H4 (cell line): Measurements from ENCODE around the gene SFMBT1. TPM values are rescaled to one million over a fixed set of nuclear protein-coding genes. Genes with fewer than 3 reads are reported as not detected.
"Not testable (repeated sequence)": the region's sequence is repeated elsewhere in the genome, so short reads cannot be mapped to it uniquely, and the experiment has no call there.

ENCODE experiments used
- DNase-seq: peaks from one replicate; pipeline ENCODE4 v3.0.0-alpha.2; 2015; ENCODE audit warnings: low spot score
- total RNA-seq: library from RNA; depleted of rRNA; stranded (reverse); fragments of >200 nt; shearing (Covaris generic); gene quantifications from 2 replicates; pipeline ENCODE4 v1.2.3, GENCODE V29; 2014

Gene SFMBT1
- total RNA-seq, 1 experiment from 2014 or later: 8.0 TPM

GRCh38 chr3:53038679-53039375 lies 7.0 kb downstream of the SFMBT1 start:
- no peak for DNase-seq

- DNase-seq: no peak
Measured at GRCh38 chr3:53035825-53036619, 9.9 kb downstream of the SFMBT1 start.

GRCh38 chr3:53035018-53035417 lies 10.9 kb downstream of the SFMBT1 start:
- DNase-seq: not testable (repeated sequence)

GRCh38 chr3:53034411-53034810 lies 11.5 kb downstream of the SFMBT1 start:
- DNase-seq: not testable (repeated sequence)

- DNase-seq: no peak
Measured at GRCh38 chr3:53032609-53033008, 13.3 kb downstream of the SFMBT1 start.

DNA sequence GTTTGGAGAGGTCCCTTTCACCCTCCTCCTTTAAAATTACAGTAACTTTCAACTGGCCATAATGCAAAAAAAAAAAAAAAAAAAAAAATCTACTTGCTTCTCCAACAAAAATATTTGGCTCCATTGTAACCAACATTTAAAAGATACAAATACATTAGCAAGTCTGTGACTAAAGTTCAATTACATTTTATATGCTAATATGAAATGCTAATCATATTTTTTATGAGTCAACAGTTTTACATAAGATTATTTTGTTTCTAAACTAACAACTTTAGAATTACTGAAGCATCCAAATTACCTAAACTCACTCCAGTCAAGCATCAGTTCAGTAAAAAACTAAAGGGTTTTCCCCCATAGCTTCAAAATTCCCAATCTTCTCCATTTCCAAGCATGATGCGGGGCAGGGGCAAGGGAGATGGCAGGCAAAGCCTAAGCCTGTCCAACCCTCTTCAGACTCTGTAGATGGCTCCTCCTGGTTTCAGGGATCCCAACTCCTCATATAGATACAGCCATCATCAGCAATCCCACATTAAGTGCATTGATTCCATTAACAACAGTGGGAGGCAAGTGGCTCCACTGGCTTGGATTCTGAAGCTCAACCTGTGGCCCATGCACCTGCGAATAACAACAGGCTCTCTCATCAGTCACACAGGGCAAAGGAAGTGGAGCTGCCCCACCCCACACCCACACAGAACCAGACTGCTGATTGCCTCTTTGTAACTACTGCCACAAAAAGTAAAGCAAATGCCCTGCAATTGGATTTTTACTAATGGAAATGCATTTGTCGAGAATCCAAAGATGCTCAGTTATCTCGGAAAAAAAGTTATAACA lies 15.0 kb downstream of the SFMBT1 start:
- no peak for DNase-seq

DNA sequence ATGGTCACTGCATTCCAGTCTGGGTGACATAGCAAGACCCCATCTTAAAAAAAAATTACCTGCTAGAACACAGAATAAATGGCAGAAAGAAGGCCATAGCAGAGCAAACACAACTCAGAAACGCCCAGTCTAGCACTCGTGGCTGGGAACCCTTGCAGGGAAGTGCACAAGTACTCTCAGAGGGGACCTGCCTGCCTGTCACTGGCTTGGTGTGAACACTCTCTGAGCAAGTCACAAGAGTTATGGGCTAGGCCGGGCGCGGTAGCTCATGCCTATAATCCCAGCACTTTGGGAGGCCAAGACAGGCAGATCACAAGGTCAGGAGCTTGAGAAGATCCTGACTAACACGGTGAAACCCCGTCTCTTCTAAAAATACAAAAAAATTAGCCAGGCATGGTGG lies 17.2 kb downstream of the SFMBT1 start:
- DNase-seq: no peak

DNA sequence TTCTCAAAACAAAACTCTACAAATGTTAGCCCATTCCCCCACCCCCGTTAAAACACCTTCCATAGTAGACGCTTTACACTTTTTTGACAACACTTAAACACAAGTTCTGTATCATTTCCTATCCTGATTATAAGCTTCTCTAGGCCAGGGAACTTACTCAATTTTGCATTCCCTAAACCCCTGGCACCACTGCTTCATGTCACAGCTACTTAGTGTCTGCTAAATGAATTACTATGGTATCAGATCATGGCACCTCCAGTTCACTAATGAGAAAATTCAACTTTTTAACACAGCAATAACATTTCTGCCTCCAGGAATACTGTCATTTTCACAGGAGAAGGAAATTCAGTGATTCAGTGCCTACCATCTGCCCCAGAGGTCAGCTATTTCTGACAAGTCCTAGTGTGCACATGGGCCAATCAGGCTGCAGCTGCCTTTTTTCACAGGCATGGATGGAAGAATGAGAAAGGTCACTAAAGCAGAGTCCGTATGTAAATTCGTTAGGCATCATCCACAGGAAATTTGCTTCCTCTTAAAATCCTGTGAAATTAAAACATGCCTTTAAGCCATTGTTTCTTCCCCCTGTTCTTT lies 18.5 kb downstream of the SFMBT1 start:
- DNase-seq: no peak

DNA sequence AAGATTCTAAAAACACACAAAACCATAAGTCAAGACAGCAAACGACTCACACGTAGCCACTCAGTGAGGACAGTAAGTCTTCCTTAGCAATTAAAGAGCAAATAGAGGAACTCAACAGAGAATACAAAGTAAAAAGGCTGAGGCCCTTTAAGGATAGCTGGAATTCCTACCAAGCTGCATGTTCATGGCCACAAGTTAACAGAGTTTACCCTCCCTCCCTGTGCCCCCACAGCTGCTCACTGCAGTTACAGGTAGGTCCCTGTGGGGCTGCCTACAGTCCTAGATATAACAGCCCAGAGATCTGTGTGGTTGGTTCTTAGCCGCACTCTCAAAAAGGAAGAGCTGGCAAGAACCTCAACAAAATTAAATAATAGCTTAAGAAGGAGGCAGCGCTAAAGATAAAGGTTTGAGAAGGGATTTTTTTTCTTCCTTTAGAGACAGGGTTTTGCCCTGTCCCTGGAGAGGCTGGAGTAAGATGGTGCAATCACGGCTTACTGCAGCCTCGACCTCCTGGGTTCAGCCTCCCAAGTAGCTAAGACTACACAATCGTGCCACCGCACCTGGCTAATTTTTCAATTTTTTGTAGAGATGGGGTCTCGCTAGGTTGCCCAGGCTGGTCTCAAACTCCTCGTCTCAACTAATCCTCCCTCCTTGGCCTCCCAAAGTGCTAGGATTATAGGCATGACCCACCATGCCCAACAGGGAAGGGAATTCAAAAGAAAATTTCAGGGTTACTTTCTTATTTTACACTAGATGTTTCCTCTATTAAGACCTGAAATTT lies 19.3 kb downstream of the SFMBT1 start:
- DNase-seq: no peak

GRCh38 chr3:53024315-53024714 lies 21.6 kb downstream of the SFMBT1 start:
- no peak for DNase-seq

DNA sequence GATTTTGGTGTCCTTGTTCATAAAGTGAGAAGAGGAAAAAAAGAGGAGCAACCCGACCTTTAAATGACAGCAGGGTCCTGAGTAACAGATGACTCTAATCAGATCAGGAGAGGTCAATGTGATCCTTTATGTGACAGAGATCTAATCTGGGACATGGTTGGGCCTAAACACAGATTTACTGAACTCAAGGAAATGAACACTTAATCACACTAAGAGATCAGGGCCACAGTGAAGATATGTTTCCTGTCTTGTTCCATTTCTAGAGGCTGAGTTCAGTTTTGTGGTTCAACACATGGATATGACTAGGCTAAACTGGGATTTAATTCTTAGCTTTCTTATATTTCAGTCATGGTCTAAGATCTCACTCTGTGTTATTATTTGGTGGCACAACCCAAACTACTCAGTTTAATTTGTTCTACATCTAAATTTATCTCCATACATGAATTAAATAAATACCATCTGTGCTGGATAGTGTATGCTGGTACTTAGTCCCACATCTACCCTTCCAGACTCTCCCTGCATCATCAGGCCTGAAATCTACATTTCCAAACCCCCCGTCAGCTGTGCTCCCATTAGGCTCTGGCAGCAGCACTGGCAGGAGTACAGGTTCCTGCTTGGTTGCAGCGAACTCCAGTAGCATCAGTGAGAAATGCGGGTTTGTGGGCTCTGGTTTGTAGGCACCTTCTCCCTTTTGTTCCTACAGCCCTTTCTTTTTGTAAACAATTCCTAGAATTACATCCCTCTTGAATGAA lies 22.6 kb downstream of the SFMBT1 start:
- DNase-seq: no peak

- DNase-seq: no peak
Measured at GRCh38 chr3:53022647-53023046, 23.2 kb downstream of the SFMBT1 start.

DNA sequence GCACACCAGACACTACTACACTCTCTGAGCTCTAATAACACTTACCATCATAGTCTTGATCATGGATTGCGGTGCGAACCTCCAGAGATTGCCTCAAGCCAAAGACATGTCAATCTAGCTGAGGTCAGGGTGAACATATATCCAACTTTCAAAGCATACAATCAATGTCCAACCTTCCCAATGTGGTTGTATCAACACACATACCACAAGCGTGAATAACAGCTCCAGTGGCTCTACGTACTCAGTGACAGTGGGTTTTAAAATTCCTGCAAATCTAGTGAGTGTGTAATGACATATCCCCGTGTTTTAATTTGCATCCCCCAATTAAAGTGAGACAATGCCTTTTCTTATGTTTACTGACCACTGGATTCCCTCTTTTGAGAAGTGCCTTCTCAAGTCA lies 29.6 kb downstream of the SFMBT1 start:
- DNase-seq: no peak

DNA sequence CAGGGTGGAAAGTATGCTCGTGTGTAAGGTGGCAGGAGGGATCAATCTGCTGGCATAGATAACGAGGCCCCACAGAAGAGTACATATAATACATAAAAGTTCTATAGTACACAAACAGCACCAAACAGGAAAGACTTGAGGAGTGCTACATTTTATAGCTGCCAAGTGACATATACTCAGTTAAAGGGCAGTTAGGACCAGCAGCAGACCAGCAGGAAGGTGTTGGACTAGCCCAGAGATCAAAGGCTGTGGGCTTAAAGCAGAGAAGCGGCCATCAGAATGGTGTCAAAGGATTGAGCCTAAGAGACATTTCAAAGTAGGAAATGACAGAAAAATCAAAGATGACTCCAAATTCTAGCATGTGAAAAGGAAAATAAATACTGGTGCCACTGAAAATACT lies 34.5 kb downstream of the SFMBT1 start:
- no peak for DNase-seq

DNA sequence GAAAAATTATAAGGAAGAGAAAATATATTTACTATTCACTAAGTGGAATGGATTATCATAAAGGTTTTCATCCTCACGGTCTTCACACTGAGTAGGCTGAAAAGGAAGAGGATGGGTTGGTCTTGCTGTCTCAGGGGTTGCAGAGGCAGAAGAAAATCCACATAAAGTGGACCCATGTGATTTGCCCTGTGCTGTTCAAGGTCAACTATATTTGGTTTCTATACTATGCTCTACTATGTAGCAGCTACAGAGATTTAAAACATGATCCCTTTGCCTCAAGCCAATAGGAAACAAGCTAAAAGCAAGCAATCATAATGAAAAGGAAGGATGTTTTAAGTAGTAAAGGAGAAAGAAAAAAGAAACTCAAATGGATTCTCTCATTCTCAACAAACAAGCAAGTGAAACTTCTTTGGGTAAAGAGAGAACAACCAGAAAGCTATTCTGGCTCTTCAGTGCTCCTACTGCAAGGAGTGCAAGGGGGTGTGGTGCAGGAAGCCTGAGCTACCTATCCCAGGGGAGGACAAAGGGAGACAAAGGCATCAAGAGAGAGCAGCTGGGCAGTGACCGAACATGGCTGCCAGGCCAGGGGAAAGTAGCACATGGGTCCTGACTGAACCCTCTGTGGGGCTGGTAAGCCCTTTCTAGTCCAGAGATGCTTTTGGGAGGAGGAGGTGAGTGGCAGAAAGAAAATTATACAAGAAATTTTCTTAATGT lies 35.9 kb downstream of the SFMBT1 start:
- no peak for DNase-seq

- no peak for DNase-seq
Measured at GRCh38 chr3:53008932-53009331, 36.9 kb downstream of the SFMBT1 start.

- DNase-seq: no peak
Measured at GRCh38 chr3:53005854-53006513, 39.9 kb downstream of the SFMBT1 start.

GRCh38 chr3:53005338-53005737 lies 40.5 kb downstream of the SFMBT1 start:
- DNase-seq: no peak

DNA sequence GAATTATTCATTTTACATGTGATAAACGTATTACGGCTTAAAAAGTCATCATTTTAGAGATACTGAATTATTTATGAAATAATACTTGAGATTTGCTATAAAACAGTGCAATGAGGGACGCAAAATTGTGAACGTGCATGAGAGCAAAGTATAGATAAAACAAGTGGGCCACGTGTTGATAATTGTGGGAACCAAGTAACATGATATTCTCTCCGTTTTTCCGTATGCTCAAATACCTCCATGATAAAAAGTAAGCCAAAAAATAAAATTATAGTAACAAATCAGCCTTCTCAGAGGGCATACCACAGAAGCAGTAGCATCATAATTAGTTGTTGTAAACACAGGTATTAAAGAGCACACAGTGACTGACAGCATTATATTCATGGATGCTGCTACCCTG lies 42.6 kb downstream of the SFMBT1 start:
- no peak for DNase-seq
